ENCODE data around the gene EPC1.

- TF ChIP-seq POLR2A (IDR thresholded peaks at IDR 0.05; ENCODE audit: low read depth, low read length), result no peak; the same call in 1 of the 2 replicates
- TF ChIP-seq POLR2AphosphoS5 (IDR thresholded peaks at IDR 0.05; ENCODE audit: low read depth, low read length), result no peak
These were observed 816 bp downstream of the EPC1 start for GRCh38 chr10:32346134-32346550.

Data from GM12892 (cell line).